ENCODE measurements around the gene TRIP12. TPM values are rescaled to one million over a fixed set of nuclear protein-coding genes. Genes with fewer than 3 reads are reported as not detected.
A peak's percentile ranks its signal among the peaks of the same experiment; 100 is the strongest.

The TRIP12 gene
- total RNA-seq, 4 donors from 2014 or later: 156 to 182 (median 168) TPM

- H3K27me3 ChIP-seq: no peaks in the 10 kb centered on the region
- peaks cover 0 to 11% (median 8%) of the 10 kb centered on the region in 4 donors for H3K4me1 ChIP-seq
- TF ChIP-seq POLR2AphosphoS5 (IDR thresholded peaks at IDR 0.05): no peak
- no peak for TF ChIP-seq POLR2A (IDR thresholded peaks at IDR 0.05; ENCODE audit: low read depth)
- no peak for TF ChIP-seq CTCF (IDR thresholded peaks at IDR 0.05)
- no peak for TF ChIP-seq EP300 (IDR thresholded peaks at IDR 0.05)
- no peak overlapping the region for H3K27ac ChIP-seq (replicated peaks in 1 of 4)
- H3K36me3 ChIP-seq: peaks cover 11 to 66% (median 53%) of the 10 kb centered on the region in 4 donors
- no peak for DNase-seq (ENCODE audit: extremely low spot score)
- H3K9me3 ChIP-seq: no peaks in the 10 kb centered on the region
- WGBS: 88% methylated on average over 2 of the region's 2 CpGs
- intact Hi-C loops (cut with DNase I): loop anchor here (10.0 kb wide), 1 partner anchor 130 kb away; no protein-coding TSS in a partner anchor
- H3K4me3 ChIP-seq: no peak overlapping the region
Measured at GRCh38 chr2:229784791-229785190, 137.0 kb downstream of the TRIP12 start.

DNA sequence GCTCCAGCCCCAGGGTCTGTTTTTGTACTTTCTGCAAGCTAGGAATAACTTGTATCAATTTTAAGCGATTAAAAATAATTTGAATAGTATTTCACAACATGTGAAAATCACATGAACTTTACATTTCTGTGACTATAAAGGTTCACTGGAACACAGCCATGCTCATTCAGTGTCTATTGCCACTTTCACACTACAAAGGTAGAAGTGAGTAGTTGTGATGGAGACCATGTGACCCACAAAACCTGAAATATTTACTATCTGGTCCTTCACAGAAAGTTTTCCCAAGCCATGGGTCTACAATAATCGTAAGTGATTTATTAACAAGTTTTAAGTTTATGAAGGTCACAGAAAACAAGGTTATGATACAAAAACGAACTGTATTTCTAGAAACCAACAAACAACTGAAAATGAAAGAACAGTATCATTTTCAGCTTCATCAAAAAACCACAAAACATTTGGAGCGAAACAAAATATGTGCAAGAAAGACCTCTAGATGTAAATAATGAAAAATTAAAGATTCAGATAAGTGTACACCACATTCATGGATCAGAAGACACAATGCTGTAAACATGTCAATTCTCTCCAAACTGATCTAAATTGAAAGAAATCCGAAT is 138.6 kb downstream of the TRIP12 start:
- intact Hi-C loops (cut with DNase I): loop anchor here (10.0 kb wide), 1 partner anchor 132 kb away; no protein-coding TSS in a partner anchor
- Histone ChIP-seq H3K9me3 (no peaks in the 10 kb centered on the region), H3K4me1 (peaks cover 0 to 11% (median 8%) of the 10 kb centered on the region in 4 donors), H3K27me3 (no peaks in the 10 kb centered on the region), H3K4me3 (no peak overlapping the region), H3K36me3 (peaks cover 16 to 68% (median 53%) of the 10 kb centered on the region in 4 donors), H3K27ac (replicated peaks in 1 of 4) (no peak overlapping the region)
- 95% methylated on average over 5 of the region's 5 CpGs for WGBS
- TF ChIP-seq POLR2A (IDR thresholded peaks at IDR 0.05; ENCODE audit: low read depth): no peak
- TF ChIP-seq CTCF (IDR thresholded peaks at IDR 0.05): no peak
- no peak for TF ChIP-seq EP300 (IDR thresholded peaks at IDR 0.05)
- TF ChIP-seq POLR2AphosphoS5 (IDR thresholded peaks at IDR 0.05): no peak
- no peak for DNase-seq (ENCODE audit: extremely low spot score)

DNA sequence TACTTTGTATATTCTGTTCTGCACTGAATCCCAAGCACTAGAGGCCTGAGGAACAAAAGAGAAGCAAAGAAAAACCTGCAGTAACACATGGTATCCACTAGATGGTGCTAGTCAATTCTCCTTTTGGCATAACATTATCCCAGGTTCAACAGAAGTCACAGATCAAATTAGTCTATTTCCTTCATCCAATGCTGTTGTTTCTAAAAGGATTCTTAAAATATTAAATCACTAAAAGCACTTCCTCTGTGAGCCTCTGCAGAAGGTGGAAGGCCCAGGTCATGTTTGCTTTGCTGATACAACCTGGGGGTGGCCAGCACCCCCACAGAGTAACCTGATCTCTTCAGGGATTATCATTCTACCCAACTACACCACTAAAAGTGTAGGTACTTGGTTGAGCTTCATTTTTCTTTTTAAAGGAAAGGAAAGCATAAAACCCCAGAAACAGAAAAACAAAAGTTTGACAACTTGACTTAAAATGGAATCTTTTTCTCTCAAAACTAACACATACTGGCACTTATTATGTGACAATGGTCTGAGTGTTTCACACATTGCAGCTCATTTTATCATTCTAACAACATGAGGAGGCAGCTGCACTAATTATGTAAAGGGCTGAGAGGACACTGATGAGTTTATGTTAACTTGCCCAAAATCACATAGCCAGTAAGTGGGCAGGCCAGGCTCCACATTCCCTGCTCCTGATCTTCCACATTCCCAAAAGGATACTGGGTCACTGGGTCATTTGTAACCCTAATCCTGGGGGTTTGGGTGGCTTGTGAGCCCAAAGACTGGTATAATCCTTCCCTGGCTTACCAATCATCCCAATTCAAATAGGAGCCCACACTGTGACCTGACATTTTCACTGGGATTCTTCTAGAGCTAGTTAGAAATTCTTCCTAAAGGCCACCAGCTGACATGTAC is 140.7 kb downstream of the TRIP12 start:
- intact Hi-C loops (cut with DNase I): loop anchor here (10.0 kb wide), 1 partner anchor 134 kb away; no protein-coding TSS in a partner anchor
- TF ChIP-seq CTCF (IDR thresholded peaks at IDR 0.05) (peak; percentile 68 to 90 (median 80)), EP300 (IDR thresholded peaks at IDR 0.05) (no peak)
- H3K9me3 ChIP-seq: no peaks in the 10 kb centered on the region
- H3K4me1 ChIP-seq: peaks cover 0 to 11% (median 8%) of the 10 kb centered on the region in 4 donors
- DNase-seq (ENCODE audit: extremely low spot score): no peak
- H3K4me3 ChIP-seq: no peak overlapping the region
- no peaks in the 10 kb centered on the region for H3K27me3 ChIP-seq
- H3K36me3 ChIP-seq: peaks cover 30 to 70% (median 55%) of the 10 kb centered on the region in 4 donors
- no peak overlapping the region for H3K27ac ChIP-seq (replicated peaks in 1 of 4)

- no peak for DNase-seq (ENCODE audit: extremely low spot score)
- Histone ChIP-seq H3K27ac (replicated peaks in 1 of 4) (no peak overlapping the region), H3K4me1 (peaks cover 0 to 10% (median 6%) of the 10 kb centered on the region in 4 donors), H3K9me3 (no peaks in the 10 kb centered on the region), H3K27me3 (no peaks in the 10 kb centered on the region), H3K4me3 (no peak overlapping the region), H3K36me3 (peaks cover 30 to 72% (median 58%) of the 10 kb centered on the region in 4 donors)
- WGBS: 90% methylated on average over 3 of the region's 3 CpGs
- TF ChIP-seq POLR2AphosphoS5 (IDR thresholded peaks at IDR 0.05): no peak
- TF ChIP-seq POLR2A (IDR thresholded peaks at IDR 0.05; ENCODE audit: low read depth): no peak
- TF ChIP-seq CTCF (IDR thresholded peaks at IDR 0.05): no peak
- TF ChIP-seq EP300 (IDR thresholded peaks at IDR 0.05): no peak
- intact Hi-C loops (cut with DNase I): loop anchor here (10.0 kb wide), 1 partner anchor 135 kb away; no protein-coding TSS in a partner anchor
Measured at GRCh38 chr2:229779650-229780049, 142.2 kb downstream of the TRIP12 start.

Data from esophagus muscularis mucosa (tissue), 4 donors.